GM18519 (cell line): ENCODE data around the gene LHX1.

Source experiments
- ATAC-seq: cut with Tn5 transposase; IDR thresholded peaks from one replicate; pipeline ENCODE4 v1.9.1; 2021; ENCODE audit warnings: mild to moderate bottlenecking, moderate library complexity; ENCODE audit not compliant: unreplicated experiment, low FRiP score

The LHX1 gene

DNA sequence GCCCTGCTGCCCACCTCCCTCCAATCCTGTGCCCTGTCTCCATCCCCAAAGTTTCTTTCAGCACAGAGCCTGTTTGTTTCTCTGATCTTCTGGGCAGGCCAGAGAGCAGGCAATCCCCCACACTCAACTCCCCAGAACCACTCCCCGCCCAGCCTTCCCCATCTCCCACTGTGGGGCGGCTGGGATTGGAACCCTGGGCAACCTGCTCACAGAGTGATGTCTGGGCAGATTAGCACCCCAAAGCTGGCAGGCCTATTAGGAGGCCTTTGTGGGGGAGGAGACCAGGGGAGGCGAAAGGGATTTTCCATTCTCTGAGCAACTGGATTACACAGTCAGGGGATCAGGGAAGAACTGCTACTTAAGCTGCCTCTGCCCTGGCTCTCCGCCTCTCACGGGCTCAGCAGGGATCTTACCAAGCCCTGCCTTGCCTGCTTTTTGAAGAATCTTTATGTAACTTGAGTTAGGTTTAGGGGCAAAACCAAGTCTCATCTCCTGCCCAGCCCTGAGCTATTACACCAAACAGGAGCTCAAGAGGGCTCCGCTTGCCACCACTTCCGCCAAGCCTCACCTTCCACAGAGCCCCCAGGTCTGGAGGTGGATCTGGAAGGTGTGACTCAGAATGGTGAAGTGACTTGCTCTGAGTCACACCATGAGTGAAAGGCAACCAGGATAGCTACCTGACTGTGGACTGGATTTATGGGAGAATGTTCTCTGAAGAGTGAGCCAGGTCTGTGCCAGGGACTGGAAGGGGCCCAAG, 16.0 kb upstream of the LHX1 start:
- ATAC-seq = no peak

DNA sequence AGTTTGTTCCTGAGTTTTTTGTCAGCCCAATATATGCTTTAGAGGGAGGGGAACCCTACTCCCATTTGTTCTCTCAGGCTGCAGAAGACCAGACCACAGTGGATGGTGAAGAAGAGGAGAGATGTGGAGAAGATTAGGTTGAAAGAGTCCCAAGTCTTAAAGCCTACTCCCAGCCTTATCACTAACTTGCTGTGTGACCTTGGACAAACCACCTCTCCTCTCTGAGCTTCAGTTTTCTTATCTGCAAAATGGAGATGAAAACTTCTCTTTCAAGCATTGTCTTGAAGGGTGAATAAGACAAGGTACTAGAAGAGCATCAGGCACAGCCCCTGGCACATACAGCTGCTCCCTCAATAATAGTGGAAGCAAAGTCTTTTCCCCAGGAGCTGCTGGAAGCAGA, 15.1 kb upstream of the LHX1 start:
- ATAC-seq = no peak

DNA sequence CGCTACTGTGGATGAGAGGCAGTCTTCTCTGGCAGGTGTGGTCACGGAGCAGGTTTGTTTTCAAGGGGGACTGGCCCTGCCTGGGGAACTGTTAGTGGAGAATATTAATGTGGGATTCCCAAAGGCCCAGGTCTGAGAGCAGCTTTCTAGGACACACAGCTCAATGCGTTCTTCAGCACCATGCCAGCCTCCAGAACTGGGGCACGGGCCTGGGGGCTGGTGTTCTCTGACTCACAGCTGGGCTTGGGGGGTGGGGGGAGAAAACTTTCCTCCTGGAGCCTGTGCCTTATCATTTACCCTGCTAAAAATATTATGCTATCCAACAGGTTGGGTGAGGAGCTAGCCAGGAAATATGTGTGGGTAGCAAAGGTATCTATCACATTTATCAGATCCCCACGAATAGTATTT, 13.5 kb upstream of the LHX1 start:
- no peak for ATAC-seq

DNA sequence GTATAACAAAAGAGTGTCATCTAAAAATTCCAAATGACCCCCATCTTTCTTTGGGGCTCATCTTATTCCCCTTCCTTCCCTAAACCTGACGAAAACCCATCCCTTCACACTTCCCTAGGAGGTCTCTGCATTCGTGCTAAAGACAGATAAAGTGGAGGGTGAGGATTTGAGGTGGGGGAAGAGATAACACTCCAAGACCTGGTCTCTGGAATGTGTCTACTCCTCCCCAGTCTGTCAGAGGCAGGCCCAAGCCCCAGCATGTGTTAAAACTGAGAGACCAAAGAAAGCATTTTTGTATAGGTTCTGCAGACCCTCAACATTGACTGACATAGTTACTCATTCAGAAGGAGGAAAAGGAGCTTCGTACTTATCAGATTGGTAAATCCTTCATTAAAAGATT, 11.0 kb upstream of the LHX1 start:
- ATAC-seq = no peak

DNA sequence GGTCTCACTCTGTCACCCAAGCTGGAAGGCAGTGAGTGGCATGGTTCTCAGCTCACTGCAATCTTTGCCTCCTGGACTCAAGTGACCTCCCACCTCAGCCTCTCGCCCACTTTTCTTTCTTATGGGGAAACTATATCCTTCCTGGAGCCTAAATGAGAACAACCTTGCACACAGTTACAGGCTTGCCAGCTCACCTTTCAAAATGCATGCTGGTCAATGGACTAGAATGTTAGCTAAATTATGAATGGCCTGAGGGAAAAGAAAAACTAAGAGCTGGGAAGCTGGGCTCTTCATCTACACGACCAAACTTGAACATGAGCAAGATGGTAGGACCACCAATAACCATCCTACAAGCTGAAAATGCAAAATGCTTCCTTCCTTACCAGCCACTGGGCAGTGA, 10.6 kb upstream of the LHX1 start:
- no peak for ATAC-seq

DNA sequence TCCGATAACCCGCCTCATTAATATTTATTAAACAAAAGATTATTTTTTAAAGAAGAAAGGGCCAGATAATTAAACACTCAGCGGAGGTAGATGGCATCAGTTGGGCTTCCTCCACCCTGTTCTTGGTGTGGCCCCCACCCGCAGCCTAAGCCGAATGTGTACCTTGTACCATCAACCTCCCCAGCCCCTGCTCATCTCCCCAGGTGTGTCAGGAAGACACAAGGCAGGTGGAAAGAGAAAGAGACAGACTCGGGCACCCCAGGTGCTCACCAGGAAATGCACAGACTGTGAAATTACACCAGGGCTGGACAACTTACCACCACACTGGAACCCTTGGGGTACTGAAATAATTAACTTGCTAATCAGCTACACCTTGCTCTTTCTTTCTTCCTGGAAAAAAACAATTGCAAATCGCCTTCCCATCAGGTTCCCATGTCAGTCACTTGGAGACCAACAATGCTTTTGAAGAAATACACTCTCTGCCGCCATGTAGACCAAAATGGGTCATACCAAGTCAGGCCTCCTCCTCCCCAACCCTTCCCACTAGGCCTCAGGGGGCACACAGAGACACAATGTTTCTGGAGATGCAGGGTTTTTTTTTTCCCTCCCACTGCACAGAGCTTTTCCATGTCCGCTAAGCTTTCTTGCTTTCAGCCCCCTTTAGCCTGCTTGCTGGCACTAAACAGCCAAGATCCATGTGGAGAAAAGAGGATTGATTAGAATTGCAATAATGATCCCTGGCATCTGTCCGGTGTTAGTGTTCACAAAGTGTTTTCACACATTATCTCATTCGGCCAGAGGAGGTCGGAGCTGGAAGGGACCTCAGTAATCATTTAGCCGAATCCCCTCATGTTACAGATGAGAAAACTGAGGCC, 8.6 kb upstream of the LHX1 start:
- no peak for ATAC-seq

DNA sequence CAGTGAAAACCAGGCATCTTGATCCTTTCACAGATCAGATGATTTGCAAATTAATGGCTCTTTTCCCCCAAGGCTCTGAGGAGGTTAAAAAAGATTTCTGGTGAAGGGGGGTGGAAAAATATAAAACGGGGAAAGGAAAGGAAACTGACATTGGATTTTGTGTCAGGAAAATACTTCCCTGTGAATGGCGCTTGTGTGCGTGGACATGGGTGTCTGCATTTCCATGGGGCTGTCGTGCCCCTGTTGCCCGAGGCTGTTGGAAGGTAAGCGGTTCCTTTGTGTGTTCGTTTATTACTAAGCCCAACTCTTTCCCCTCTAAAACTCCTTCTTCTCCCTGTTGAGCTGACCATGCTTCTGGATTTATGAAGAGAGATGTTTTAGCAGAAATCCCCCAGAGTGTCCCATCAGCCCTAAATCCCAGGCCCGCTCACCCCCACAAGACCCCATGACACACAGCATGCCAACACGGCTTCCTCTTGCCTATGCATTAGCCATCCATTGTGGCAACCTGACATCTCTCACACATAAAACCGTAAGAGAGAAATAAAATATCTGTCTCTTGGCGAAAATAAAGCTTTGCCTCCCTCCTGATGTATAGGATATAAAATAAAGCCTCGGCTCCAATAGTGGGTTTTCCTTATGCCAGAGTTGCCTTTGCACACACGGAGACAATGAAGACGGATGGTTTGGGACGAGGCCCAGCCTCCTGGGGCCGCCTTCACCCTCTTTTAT, 7.3 kb upstream of the LHX1 start:
- no peak for ATAC-seq

DNA sequence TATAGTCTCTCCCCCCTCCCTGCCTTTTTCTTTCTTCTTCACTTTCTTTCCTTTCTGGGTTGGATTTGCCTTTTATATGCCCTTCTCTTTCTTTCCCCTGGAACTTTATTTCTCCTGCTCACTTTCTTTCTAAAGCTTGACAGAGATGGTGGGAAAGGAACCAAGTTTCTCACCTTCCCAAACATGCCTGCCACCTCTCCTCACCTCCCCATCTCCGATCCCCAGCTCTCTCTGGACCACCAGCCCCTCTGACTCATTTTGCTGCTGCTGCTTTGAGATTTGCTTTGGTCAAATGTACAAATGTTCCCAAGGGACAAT, 6.7 kb upstream of the LHX1 start:
- ATAC-seq = no peak

DNA sequence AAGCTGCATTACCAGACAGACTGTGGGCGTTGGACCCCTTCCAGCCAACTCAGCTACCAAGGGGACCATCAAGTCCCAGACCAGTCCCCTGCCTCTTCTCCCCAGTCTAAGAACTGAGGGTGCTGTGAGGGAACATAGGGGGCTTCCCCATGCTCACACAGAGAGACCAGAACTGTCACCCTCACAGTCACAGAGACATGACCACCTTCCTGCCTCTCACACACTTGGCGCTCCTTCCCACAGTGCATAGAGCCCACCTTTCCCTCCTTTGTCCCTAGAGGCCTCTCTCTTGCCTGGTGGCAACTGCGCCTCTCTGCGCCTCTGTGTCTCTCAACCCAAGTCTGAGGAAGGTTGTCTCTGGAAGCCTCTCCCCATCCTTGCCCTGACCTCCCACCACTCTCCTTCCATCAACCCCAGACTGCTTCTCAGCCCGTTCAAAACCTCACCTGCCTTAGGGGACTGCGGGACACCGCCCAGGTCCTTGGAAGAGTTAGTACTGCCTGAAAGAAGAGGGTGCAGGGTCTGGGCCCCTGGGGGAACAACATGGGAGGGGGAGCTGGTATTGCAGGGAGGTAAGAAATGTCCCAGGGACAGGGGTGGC, 6.1 kb upstream of the LHX1 start:
- no peak for ATAC-seq

DNA sequence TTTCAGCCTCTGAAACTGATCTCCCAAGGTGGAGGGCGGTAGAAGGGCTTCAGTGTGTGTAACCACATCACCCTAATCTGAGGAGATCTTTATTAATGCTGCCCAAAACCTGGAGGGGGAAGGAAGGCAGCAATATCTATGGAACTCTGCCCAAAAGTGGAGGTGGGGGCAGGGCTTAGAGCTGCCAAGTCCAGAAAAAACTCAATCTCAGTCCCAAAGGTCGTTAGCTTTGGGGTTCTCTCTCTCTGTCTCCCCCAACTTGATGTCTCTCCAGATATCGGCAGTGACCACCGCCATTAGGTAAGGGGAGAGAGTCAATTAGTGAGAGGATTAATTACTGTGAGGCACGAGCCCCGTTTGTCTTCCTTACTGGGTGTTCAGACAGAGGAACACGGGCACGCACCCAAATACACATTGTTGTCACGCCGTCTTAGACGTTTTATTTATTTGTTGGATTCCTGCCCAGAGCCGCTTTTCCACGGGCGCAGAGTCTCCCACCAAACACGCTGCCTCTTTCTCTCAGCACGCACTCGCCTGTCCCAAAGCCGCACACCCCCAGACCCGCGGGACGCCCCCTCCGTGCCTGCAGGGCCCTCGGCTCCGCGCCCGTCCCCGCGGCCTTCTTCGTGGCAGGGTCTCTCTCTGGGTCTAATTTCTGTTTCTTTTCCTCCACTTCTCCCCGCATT, 5.4 kb upstream of the LHX1 start:
- no peak for ATAC-seq

DNA sequence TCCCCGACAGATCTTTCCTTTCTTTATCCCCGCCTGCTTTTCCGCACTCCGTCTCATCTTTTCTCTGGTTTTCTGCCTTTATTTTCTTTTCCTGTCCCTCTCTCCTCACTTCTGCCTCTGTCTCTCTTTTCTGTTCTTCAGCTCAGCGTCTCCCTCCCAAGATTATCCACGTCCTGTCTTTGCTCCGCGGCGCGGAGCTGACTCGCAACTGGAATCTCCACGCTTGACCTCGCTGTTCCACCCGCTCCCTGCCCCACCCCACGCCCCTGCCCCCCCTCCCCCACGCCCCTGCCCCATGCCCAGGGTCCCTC, 4.9 kb upstream of the LHX1 start:
- ATAC-seq = no peak

DNA sequence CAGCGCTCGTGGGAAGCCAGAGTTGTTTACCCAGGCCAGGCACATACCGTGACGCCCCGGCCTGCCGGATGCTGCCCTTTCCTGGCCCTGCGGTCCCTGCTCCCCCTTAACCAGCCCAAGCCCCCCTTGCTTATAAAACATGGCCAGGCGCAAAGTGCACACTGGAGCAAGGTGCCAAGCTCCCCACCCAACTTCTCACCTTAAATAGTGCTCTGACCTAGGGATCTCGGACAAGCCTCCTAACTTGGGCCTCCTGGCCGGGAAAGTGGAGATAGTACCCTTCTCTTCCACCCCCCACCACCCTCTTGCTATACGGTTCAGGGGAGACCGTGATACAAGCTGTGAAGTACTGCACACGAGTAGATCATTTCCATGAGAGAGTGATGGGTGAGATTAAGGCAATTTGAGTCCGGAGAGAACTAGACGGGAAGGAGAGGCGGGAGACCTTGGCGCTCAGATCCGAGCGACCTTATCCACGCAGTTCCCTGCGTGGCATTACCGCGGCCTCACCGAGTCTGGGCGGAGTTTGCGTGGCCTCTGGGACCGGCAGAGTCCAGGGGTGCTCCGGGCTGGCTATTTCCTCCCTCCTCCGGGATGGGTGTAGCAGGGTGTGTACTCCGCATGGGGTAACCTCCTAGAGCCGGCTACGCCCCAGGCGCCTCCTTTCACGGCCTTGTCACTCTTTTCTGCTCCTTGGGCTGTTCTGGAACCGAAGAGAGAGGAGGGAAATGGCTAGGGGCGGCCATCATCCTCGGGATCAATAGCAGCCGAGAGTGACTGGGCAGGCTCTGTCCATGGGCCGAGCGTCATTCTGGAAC, 4.4 kb upstream of the LHX1 start:
- ATAC-seq = no peak

DNA sequence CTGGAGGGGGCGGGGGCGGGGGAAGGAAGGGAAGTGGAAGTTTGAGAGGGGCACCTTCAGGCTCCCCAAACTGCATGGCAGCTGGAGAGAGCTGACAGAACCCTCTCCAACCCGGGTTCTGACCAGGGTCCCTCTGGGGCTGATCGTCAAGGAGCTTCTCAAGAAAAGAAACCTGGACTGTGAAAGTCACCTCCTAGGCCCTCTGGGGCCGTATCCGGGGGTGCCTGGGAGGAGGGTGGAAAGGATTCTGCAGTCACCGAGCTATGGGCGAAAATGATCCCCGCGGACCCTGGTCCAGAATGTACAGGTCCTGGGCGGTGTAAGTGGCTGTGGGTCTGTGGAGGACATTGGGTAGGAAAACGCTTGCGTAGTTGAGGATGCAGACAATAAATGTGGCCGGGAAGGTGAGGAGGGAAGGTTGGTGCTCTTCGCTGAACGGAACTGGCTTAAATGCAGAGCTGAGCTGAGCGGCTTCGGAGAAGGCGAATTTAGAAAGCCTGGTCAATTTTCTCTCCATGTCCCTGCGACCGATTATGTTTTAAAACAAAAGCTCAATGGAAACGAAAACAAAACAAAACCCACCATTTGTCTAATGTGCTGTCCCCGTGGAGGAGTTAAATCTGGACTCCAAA, 3.6 kb upstream of the LHX1 start:
- ATAC-seq = no peak

DNA sequence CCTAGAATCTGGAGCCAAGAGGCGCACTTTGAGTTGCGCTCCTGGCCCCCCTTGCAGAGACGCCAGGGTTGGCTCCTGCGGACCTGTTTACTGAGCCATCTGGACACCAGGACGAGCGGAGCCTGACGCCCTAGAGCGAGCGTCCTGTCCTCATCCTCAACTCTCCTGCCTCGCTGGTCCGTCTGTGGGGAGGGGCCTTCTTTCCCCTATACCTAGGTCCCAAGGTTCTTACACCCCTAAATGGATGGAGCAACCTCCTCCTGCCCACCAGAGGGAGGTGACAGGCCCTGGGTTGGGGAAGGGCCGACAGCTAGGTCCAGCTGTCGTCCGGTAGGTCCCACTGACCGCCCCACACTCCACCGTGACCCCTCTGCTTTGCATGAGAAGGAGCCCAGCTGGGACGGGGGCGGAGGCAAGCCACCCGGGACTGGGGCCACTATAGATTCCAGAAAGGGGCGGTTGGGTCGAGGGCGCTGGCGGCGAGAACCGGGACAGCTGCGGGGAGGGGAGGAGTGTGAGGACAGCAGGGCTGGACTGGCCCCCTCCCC, 3.1 kb upstream of the LHX1 start:
- no peak for ATAC-seq

DNA sequence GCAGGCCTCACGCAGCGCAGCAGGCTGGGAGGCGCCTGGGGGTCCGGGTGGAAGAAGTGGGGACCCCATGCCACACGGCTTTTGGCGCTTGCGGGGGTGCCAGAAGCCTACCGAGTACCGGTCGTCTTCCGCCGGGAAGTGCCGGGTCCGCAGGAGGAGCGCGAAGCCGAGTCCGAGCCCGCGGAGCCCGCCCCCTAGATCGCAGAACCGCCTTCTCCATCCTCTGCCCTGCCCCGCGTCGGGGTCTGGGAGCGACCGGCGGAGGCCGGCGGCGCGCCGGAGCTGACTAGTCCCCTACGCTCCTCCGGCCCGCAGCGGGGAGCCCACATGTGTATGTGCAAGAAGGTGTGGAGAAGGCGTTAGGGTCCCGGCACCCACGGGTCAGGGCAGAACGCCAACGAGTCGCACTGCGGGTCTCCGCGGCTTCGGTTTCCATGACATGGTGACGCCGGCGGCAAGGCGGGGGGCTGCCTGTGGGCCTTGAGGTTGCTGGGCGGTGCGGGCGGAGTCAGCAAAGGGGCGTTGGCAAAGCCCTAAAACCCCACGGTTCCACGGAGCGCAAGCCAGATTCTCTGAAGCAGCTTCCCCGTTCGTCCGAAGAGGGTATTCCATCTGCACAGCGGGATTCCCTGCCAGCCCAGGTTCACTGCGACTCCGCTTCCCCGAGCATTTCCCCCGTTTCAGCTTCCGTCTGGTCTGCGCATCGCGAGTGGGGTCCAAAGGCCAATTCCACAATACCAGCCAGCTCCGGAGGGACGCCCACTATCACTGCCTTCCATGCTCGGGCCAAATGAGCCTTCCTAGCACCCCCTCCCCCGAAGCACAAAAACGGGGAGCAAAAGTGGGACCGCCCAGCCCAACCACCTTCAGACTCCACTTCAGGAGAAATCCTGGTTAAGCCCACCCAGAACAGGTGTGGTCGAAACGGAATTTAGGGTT, 2.3 kb upstream of the LHX1 start:
- no peak for ATAC-seq

DNA sequence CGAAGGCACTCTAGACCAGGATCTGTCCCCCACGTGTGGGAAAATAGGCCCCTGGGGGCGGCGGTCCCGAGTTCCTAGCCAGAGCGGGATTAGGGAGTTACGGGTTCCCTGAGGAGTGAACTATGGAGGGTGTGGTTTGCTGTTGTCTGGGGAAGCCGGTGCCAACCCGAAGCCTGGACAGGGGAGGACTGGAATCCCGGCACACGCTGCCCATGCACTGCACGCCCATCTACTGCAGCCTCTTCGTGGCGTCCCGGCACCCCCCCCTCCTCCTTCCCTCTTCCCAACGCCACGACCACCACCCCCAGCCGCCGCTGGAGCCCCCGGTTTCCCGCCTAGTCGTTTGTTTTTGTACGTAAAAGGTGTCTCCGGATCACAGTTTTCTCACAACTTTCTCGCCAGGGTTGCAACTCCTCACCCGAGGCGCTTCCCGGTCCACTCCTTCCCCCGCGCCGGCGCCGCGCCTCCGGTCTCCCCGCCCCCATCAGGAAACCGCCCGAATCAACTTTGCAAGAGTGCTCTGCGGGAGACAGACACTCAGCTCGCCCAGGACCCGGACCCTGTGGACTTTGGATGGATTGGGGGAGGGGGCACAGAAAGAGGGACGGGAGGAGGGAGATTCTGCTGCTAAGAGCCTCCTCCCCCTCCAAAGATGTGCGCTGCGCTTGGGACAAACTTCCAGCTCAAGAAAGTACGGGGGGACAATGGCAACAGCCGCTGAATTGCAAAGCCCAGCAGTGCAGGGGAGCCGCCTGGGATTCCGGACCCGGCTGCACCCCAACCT, 1.4 kb upstream of the LHX1 start:
- ATAC-seq = no peak

DNA sequence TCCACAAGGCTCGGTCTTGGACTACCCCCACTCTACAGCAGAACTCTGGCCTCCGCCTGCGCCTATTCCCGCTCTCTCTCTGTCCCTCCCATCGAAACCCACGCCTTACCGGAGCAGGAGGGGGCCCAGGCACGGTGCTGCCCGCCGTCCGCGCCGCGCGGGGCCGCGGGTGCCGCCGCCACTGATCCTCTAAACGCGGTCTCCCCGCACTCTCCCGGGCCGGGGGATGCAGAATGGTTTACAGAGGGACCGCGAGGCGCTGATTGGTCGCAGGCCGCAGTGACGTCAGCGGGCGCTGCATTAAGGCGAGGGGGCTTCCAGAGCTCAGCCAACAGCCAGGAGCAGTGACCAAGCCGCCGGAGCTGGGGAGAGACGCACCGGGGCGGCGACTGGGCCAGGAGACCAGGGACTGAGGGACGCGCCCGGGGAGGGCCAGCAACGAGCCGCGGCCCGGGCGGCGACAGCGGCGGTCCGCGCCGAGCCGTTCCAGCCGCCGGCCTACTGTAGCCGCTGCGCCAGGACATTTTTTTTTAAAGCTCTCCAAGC, 747 bp upstream of the LHX1 start:
- no peak for ATAC-seq
